Measurements from ENCODE around the gene SEPTIN8.

DNA sequence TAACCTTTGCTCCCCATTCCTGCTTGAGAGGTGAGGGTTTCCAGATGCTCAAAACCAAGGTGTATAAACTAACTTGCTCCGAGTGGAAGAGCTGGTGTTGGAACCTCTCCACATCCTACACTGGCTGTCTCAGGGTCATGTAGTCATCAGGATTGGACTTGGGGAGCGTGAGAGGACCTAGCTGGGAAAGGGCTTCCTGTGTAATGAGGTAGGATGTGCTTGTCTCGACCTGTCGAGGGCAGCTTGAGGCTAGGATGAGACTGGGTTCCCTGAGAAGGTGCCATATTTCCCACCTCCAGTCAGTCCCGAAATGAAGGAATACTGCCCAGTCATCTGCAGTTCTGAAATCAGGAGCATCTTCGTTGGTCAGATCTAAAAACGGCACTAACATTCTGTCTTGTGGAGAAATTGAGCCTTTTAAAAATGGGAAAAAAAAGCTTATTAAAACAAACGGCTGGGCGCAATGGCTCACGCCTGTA, 28.5 kb downstream of the SEPTIN8 start:
- no peak for TF ChIP-seq POLR2A (IDR thresholded peaks at IDR 0.05)
- TF ChIP-seq, protein P1, sequence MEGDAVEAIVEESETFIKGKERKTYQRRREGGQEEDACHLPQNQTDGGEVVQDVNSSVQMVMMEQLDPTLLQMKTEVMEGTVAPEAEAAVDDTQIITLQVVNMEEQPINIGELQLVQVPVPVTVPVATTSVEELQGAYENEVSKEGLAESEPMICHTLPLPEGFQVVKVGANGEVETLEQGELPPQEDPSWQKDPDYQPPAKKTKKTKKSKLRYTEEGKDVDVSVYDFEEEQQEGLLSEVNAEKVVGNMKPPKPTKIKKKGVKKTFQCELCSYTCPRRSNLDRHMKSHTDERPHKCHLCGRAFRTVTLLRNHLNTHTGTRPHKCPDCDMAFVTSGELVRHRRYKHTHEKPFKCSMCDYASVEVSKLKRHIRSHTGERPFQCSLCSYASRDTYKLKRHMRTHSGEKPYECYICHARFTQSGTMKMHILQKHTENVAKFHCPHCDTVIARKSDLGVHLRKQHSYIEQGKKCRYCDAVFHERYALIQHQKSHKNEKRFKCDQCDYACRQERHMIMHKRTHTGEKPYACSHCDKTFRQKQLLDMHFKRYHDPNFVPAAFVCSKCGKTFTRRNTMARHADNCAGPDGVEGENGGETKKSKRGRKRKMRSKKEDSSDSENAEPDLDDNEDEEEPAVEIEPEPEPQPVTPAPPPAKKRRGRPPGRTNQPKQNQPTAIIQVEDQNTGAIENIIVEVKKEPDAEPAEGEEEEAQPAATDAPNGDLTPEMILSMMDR (IDR thresholded peaks at IDR 0.05) = no peak
